Kasumi-1 (cell line): Measurements from ENCODE around the gene CTNNBL1.
A peak's percentile ranks its signal among the peaks of the same experiment; 100 is the strongest.

Experiments
- DNase-seq, 2 experiments: peaks; one replicate each; lab custom pipeline; 2025; lab: John Stamatoyannopoulos, UW

The CTNNBL1 gene

DNA sequence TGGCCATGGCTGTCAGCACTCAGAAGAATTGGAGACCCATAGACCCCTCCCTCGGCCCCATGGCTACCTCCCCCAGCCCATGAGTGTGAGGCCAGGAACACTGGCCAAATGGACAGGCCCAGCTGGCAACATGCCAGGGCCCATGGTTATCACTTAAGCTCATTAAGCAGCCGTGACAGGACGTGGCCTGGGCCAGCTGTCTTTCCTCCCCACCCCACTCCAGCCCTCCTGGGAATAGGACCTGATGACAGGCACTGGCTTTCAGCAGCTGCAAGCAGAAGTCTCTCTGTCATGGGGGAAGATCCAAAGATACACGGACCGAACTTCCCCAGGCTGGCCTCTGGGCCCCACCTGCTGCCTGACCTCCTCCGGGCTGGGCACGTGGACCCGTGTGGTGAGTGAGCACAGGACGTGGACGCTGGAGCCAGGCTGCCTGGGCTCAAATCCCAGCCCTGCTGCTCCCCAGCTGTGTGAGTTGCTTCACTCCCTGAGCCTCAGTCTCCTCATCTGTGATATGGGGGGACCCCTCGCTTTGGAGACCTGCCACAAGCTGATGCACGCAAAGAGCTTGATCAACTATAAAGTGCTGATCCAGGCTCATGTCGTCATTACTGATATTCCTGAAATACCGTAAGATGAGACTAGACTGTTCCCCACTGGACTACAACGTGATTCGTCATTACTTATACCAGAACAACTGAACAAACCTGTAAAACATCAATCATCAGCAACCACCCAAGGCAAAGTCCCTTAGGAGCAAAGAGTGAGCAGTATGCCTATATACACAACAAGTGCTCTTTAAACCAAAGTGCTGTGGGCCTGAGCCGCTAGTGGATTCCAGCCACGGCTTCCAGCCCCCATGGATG is 187.1 kb downstream of the CTNNBL1 start:
- DNase-seq = no peak

DNA sequence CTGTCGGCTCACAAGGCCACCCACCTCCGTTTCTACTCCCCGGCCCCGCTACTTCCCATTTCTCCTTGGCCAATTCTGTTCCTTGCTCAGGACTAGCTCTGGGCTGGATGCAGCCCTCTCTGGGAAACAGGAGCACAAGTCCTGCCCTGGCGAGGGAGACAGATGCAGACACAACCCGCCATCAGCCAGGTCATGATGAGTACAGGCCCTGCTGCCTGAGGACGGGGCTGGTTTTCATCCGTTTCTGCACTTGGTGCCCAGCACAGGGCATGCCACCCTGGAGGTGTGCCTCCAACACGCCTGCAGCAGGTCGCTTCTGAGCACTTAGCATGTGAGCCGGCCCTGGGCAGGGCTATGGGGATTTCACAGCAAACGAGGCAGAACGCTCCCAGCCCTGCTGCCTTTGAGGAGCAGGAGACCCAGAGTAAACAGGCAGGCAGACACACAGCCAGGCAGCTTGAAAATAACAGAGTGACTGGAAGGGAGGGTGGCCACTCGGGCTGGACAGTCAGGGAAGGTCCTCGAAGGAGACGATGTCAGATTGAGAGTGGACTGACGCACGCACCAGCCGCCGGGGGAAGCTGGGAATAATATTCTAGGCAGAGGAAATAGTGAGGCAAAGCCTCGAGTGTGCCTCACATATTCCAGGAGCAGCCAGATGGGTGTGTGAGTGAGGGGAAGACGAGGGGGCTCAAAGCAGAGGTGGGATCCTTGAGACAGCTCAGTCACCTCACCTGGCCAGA is 187.9 kb downstream of the CTNNBL1 start:
- DNase-seq = no peak

- no peak for DNase-seq
Measured at GRCh38 chr20:37882961-37883712, 189.3 kb downstream of the CTNNBL1 start.

- DNase-seq = no peak
Measured at GRCh38 chr20:37885042-37885441, 191.2 kb downstream of the CTNNBL1 start.

GRCh38 chr20:37885593-37886503 is 192.0 kb downstream of the CTNNBL1 start:
- no peak for DNase-seq

DNA sequence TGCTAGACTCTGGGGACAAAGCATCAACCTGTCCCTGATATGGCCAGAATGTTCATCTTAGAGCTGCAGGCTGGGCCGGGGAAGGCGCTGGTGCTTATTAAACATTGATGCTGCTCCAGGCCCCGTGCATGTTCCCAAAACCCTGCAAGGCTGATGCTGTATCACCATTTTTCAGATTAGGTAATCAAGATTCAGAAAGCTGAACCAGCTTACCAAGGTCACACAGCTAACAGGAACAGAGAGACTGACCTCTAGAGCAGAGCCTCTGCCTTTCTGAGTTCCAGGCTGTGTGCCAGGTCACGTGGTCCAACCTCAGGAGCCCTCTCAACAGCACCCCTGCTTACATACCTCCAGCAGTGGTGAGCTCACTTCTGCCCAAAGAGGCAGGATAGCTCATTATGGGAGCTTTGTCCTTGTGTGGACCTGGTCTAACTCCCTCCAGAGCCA is 193.0 kb downstream of the CTNNBL1 start:
- no peak for DNase-seq

DNA sequence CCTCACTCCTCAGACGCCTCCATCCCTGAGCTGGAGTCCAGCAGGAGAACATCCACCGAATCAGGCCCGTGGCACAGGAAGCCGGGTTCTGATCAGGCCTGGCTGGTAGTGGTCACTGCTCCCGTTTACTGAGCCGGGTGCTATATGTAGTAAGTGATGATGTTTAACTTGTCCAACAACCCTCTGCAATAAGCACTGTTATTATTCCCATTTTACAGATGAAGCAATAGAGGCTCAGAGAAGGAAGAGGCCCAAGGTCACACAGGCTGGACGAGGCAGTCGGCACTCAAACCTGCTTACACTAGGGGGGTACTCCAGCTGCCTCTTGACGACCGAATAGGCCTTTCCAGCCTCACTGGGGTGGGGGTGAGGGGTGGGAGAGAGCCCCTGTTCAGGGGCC is 194.8 kb downstream of the CTNNBL1 start:
- DNase-seq = no peak

DNA sequence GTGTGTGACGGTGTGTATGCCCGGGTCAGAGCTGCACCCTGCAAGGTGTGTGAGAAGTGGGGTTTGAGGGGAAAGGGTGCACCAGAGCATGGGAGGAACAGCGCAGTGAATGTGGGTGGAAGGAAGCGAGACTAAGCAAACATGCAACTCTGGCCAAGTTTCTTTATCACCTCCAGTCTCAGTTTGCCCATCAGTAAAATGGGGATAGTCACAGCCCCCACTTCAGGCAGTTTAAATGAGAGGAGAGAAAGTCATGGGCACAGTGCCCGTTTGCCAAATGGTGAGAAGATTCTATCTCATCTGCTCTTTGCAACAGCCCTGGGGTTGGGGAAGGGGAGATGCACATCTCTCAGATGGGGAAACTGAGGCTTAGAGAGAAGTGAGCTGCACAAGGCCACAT is 196.3 kb downstream of the CTNNBL1 start:
- DNase-seq = no peak

- no peak for DNase-seq
Measured at GRCh38 chr20:37890643-37891042, 196.8 kb downstream of the CTNNBL1 start.

DNA sequence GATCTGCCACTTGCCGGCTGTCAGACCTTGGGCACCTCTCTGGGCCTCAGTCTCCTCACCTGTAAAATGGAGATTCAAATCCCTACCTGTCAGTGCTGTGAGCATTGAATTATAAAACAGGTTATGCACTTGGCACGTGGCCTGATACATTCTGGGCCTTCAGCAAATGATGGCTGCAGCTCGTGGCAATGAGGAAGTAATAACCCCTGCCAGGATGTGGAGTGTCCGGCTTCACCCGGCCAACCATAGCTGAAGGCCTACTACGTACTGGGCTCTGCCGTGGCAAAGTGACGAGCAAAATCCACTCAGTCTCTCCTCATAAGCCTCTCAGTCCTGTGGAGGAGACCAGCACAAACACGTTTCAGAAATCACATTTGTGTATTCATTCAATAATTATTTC is 198.2 kb downstream of the CTNNBL1 start:
- no peak for DNase-seq

GRCh38 chr20:37893566-37894241 is 199.9 kb downstream of the CTNNBL1 start:
- no peak for DNase-seq

DNA sequence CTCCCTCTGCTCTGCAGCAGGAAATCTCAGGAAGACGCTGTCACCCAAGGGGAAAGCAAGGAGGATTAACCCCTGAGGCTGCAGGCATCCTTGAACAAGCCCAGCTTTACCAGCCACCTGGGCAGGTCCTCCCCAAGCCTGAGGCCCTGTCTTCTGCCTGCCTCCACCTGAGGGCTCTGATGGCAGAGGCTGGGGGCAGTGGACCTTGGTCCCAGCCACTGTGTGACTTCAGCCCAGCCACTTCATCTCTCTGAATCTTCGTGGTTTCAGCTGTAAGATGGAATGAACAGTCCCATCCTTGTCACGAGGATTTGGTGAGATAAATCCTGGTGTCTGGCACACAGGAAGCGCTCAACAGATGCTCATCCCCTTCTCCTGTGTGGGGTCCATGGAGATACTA is 200.6 kb downstream of the CTNNBL1 start:
- DNase-seq = no peak

GRCh38 chr20:37895166-37895565 is 201.3 kb downstream of the CTNNBL1 start:
- no peak for DNase-seq

DNA sequence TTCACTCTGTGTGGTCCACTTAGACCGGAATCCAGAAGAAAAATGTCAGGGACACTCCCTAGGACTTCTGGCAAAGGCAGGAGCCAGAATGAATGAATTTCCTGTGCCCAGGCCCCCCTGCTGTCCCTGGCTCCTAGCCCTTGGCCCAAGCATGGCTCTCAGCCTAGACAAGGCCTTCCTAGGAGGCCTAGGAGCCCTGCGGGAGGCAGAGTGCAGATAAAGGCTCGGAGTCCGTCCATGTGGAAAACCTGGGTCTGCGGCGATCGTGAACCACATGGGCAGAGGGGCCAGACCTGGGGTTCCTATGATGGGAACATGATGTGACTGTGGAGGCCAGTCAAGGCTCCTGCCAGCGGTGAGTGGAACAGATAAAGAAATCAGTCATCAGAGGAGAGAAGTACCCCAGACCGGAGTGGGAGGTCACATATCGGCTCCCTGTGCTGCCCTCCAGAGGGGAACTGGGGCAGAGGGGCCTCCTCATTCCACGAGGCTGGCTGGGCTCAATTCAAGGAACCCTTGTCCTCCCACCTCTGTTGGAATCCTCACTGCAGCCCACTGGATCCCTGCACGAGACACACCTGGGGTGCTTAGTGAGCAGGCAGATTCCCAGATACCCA is 203.2 kb downstream of the CTNNBL1 start:
- DNase-seq = peak; percentile 41 to 45

DNA sequence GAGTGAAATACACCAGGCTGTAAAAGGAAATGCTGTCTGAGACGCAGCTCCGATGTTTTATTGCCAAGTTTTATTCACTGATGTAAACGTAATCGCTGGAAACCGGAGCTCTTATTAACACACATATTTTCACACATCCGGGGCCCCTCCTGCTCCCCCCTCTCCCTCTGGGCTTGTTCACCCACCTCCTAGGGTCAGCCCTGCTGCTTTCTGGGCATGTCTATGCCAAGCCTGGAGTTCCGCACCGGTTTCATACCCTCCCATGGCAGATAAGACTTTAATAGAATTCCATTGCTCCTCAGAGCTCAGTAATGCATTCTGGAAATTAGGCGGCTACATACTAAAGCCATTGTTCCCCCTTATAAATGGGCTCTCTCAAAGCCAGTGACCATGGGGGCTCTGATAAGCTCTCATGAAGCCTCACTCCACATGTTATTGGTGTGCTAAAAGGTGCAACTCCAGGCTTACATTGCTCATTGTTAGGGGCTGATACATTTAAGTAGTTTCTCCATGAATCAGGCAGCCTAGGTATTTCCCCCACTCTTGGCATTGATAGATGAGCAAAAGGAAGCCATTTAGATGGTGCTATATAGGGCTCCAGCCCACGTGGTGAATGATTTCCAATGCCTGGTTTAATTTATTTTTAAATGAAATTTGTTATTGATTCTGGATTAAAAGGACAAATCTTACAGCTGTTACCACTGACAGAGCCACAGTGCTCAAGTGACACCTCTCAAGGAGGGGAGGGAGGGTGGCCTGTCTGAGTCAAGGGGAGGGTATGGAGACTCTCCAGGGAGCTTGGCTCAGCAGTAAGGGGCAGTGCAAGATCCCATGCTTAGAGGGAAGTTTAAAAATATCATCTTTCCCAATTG is 204.6 kb downstream of the CTNNBL1 start:
- no peak for DNase-seq

DNA sequence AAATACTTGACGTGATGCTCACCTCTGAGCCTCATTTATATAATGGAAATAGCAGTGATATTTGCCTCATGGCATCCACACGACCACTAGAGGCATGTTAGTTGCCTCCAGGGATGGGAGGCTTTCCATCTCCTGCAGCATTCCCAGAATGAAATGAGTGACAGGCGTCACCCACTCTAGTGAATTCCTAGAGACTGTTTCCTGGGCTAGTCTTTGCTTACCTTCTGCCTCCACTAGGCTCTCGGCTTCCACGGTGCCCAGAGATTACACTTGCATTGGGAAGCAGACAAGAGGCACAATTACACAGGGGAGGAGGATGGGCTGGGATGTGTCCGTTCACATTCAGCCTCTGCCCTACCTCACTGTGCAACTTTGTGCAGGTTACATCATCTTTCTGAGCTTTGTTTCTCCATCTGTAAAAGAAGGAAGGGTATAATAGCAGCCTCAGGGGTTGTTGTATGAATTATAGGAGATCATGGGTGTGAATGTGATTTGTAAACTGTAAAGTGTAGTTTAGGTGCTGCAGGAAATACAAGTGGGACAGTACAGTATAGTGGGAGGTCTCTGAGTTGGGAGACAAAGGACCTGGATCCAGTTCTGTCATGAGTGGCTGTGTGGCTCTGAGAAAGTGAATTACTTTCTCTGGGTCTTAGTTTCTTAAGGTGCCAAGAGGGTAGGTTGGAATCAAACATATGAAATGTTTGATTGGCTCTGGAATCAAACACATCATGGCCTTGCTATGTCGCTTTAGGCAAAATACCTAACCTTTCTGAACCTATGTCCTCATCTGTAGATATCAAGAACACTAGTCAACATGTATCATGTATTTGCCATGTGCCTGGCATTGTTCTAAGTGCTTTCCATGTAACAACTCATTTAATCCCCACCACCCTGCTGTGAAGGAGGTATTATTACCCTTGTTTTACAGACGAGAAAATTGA is 205.5 kb downstream of the CTNNBL1 start:
- no peak for DNase-seq

DNA sequence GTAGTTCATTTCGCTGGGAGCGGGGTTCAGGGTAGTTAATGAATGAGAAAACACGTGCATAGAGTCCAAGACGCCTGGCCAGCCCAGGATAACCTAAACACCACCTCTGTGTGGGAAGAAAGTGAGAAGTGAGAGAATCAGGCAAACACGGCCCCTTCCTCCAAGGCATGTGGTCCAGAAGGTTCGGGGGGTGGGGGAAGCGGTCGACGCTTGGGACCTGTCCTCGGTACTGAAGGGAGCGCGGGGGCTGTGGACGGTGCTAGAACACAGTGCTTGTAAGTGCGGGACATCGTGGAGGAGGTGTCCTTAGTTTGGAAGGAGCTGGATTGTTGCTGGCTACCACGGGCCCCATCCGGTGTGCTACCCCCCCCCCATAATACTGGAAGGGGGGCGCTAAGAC is 207.4 kb downstream of the CTNNBL1 start:
- DNase-seq = no peak
